Fibroblast of skin of left quadriceps (primary cell): ENCODE data around the gene CPNE5.
"Not testable (repeated sequence)": the region's sequence is repeated elsewhere in the genome, so short reads cannot be mapped to it uniquely, and the experiment has no call there.

Experiments
- DNase-seq, 2 experiments: peaks; one replicate each; pipeline ENCODE4 v3.0.0-alpha.2; 2013; ENCODE audit warnings: low read depth in 2 of 2

The CPNE5 gene

GRCh38 chr6:36815962-36816735, 23.1 kb downstream of the CPNE5 start:
- DNase-seq: peak in 1 of 2 experiments; percentile 16

GRCh38 chr6:36814249-36814648, 25.0 kb downstream of the CPNE5 start:
- DNase-seq: no peak

- no peak for DNase-seq
Measured at GRCh38 chr6:36813526-36813925, 25.7 kb downstream of the CPNE5 start.

GRCh38 chr6:36813047-36813446, 26.2 kb downstream of the CPNE5 start:
- DNase-seq: not testable (repeated sequence)

- DNase-seq: no peak
Measured at GRCh38 chr6:36809941-36810803, 29.1 kb downstream of the CPNE5 start.

- no peak for DNase-seq
Measured at GRCh38 chr6:36809156-36809555, 30.1 kb downstream of the CPNE5 start.

- DNase-seq: no peak
Measured at GRCh38 chr6:36808634-36809033, 30.6 kb downstream of the CPNE5 start.

GRCh38 chr6:36807750-36808149, 31.5 kb downstream of the CPNE5 start:
- no peak for DNase-seq

- DNase-seq: no peak
Measured at GRCh38 chr6:36807143-36807542, 32.1 kb downstream of the CPNE5 start.

GRCh38 chr6:36805917-36806316, 33.3 kb downstream of the CPNE5 start:
- no peak for DNase-seq

- no peak for DNase-seq
Measured at GRCh38 chr6:36805096-36805797, 34.0 kb downstream of the CPNE5 start.

- DNase-seq: no peak
Measured at GRCh38 chr6:36804563-36804962, 34.7 kb downstream of the CPNE5 start.

- DNase-seq: no peak
Measured at GRCh38 chr6:36803908-36804307, 35.3 kb downstream of the CPNE5 start.

- DNase-seq: no peak
Measured at GRCh38 chr6:36803482-36803881, 35.8 kb downstream of the CPNE5 start.

GRCh38 chr6:36800223-36801076, 38.8 kb downstream of the CPNE5 start:
- DNase-seq: no peak

- DNase-seq: no peak
Measured at GRCh38 chr6:36798852-36799251, 40.4 kb downstream of the CPNE5 start.

- no peak for DNase-seq
Measured at GRCh38 chr6:36797653-36798052, 41.6 kb downstream of the CPNE5 start.

- no peak for DNase-seq
Measured at GRCh38 chr6:36797055-36797454, 42.2 kb downstream of the CPNE5 start.

- no peak for DNase-seq
Measured at GRCh38 chr6:36794713-36795065, 44.6 kb downstream of the CPNE5 start.

- DNase-seq: no peak
Measured at GRCh38 chr6:36793913-36794712, 45.1 kb downstream of the CPNE5 start.
